Dendritic cell treated with granulocyte-macrophage colony-stimulating factor and Interleukin-4, amounts not matched to agents 40 ng/mL and 50 ng/mL, for 4 days (primary cell): ENCODE data around the gene LGALS7.
"Not testable (repeated sequence)": the region's sequence is repeated elsewhere in the genome, so short reads cannot be mapped to it uniquely, and the experiment has no call there.

Experiments used
- H3K27ac Mint-ChIP-seq: one replicate; pipeline ENCODE4 v1.8.0; 2022; ENCODE audit warnings: mild to moderate bottlenecking, mixed read lengths
- H3K27me3 Mint-ChIP-seq: one replicate; pipeline ENCODE4 v1.8.0; 2022; ENCODE audit warnings: mild to moderate bottlenecking, mixed read lengths
- H3K36me3 Mint-ChIP-seq: one replicate; pipeline ENCODE4 v1.8.0; 2022; ENCODE audit warnings: low read depth, mixed read lengths
- H3K4me1 Mint-ChIP-seq: one replicate; pipeline ENCODE4 v1.8.0; 2022; ENCODE audit warnings: low read depth, mixed read lengths
- H3K4me3 Mint-ChIP-seq: one replicate; pipeline ENCODE4 v1.8.0; 2022; ENCODE audit warnings: mild to moderate bottlenecking, moderate library complexity, mixed read lengths
- H3K9me3 Mint-ChIP-seq: one replicate; pipeline ENCODE4 v1.8.0; 2022; ENCODE audit warnings: mixed read lengths
- intact Hi-C: fragments of 100-400 bp; cut with micrococcal nuclease; formaldehyde crosslinking; loops from one replicate; pipeline ENCODE4 v1.15.0; 2022

Gene LGALS7

GRCh38 chr19:38791451-38792064 is 18.2 kb upstream of the LGALS7 start:
- H3K27ac Mint-ChIP-seq, intact Hi-C loops, H3K27me3 Mint-ChIP-seq, H3K4me1 Mint-ChIP-seq, H3K9me3 Mint-ChIP-seq, H3K4me3 Mint-ChIP-seq, H3K36me3 Mint-ChIP-seq: not testable (repeated sequence)

GRCh38 chr19:38790507-38791403 is 17.4 kb upstream of the LGALS7 start:
- H3K4me3 Mint-ChIP-seq, H3K36me3 Mint-ChIP-seq, H3K4me1 Mint-ChIP-seq, H3K27me3 Mint-ChIP-seq, H3K27ac Mint-ChIP-seq, intact Hi-C loops, H3K9me3 Mint-ChIP-seq: not testable (repeated sequence)

DNA sequence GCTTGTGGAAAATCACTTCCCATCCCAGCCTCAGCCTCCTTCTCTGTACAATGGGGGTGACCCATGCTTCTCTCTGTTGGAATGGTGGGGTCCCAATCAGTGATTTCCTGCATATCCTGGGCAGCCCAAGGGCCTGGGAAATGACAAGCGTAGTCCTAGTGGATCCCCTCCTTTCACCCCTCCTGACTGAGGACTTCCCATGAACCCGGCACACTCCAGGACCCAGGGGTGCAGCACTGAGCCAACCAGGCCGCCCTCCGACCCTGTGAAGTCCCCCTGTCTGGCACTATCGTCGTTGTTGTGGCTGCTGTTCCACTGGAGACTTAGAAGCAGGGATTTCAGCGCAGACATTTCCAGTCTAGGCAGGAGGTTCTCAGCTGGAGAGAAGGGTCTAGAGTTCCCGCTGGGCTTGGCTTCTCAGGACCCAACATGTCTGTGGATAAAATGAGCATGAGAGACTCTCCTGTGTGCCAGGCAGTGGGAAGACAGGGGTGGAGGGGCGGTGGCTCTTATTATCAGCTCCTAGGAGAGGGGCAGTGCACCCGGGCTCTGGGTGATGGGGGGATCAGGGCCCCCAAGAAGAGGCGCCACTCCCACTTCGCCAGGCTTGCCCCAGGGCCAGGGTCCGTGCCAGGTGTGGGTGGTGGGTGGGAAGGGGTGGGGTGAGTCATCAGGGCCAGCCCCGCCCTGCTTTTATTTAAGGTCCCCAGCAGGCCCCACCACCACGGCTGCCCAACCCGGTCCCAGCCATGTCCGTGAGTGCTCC is 15.3 kb upstream of the LGALS7 start, which contains the start of gene LGALS7B:
TSS of gene LGALS7B (plus strand) at position 723 of the 766 bp plus-strand sequence. CDS start at position 750, 27 bp downstream.
- H3K4me3 Mint-ChIP-seq = no peak within 1 kb of the TSS
- H3K9me3 Mint-ChIP-seq = no peaks in the 10 kb centered on the region
- H3K27me3 Mint-ChIP-seq = peaks cover 1% of the 10 kb centered on the region
- peaks cover 8% of the 10 kb centered on the region for H3K4me1 Mint-ChIP-seq
- intact Hi-C loops = no loop called here
- H3K27ac Mint-ChIP-seq = no peak within 1 kb of the TSS
- H3K36me3 Mint-ChIP-seq = no peaks in the 10 kb centered on the region

DNA sequence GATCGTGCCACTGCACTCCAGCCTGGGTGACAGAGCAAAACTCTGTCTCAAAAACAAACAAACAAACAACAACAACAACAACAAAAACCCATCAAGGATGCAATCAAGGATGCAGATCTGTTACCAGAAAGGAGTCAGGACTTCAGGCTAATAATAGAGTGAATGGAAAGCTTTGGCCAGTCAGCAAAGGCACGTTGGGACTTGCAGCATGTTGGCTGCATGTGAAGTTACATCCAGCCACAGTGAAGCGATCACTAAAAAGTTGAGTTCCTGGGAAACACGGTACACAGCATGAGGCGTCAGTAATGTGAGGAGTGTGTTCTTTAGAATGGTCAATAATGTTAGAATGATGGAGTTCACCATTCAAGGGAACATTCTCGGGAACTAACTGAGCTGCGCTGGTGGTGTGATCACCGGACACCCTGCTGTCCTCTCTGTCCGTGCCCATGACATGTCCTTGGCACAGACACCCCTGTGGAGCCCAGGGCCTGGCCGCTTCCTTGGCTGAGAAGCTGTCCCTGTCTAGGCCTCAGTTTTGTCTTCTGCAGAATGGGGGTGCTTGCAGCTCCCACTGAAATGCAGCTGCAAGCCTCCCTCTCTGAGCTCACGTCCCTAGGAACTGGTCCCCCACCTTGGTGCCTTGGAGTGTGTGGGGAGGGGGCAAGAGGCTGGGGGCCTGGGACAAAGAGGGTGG is 13.4 kb upstream of the LGALS7 start:
- no peak overlapping the region for H3K27ac Mint-ChIP-seq
- no peaks in the 10 kb centered on the region for H3K4me1 Mint-ChIP-seq
- intact Hi-C loops = no loop called here
- H3K27me3 Mint-ChIP-seq = peaks cover 1% of the 10 kb centered on the region
- no peaks in the 10 kb centered on the region for H3K9me3 Mint-ChIP-seq
- H3K4me3 Mint-ChIP-seq = no peak overlapping the region
- H3K36me3 Mint-ChIP-seq = no peaks in the 10 kb centered on the region

- H3K36me3 Mint-ChIP-seq, H3K4me3 Mint-ChIP-seq, H3K9me3 Mint-ChIP-seq, H3K4me1 Mint-ChIP-seq, H3K27ac Mint-ChIP-seq, intact Hi-C loops, H3K27me3 Mint-ChIP-seq: not testable (repeated sequence)
These were observed 12.7 kb upstream of the LGALS7 start for GRCh38 chr19:38786061-38786460.

- no peak overlapping the region for H3K27ac Mint-ChIP-seq
- no peaks in the 10 kb centered on the region for H3K4me1 Mint-ChIP-seq
- peaks cover 12% of the 10 kb centered on the region for H3K27me3 Mint-ChIP-seq
- no peaks in the 10 kb centered on the region for H3K36me3 Mint-ChIP-seq
- no peaks in the 10 kb centered on the region for H3K9me3 Mint-ChIP-seq
- intact Hi-C loops = no loop called here
- H3K4me3 Mint-ChIP-seq = no peak overlapping the region
These were observed 11.9 kb upstream of the LGALS7 start for GRCh38 chr19:38785187-38785699.

- Mint-ChIP-seq H3K27ac (no peak overlapping the region), H3K36me3 (no peaks in the 10 kb centered on the region), H3K4me1 (no peaks in the 10 kb centered on the region), H3K27me3 (peaks cover 15% of the 10 kb centered on the region), H3K4me3 (no peak overlapping the region), H3K9me3 (no peaks in the 10 kb centered on the region)
- intact Hi-C loops = no loop called here
These were observed 10.9 kb upstream of the LGALS7 start for GRCh38 chr19:38784224-38784623.

DNA sequence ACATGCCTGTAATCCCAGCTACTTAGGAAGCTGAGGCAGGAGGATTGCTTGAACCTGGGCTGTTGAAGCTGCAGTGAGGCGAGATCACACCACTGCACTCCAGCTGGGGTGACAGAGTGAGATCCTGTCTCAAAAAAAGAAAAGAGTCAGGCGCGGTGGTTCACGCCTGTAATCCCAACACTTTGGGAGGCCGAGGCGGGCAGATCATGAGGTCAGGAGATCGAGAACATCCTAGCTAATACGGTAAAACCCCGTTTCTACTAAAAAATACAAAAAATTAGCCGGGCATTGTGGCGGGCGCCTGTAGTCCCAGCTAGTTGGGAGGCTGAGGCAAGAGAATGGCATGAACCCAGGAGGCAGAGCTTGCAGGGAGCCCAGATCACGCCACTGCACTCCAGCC is 8.9 kb upstream of the LGALS7 start:
- intact Hi-C loops, H3K36me3 Mint-ChIP-seq, H3K9me3 Mint-ChIP-seq, H3K27ac Mint-ChIP-seq, H3K4me1 Mint-ChIP-seq, H3K4me3 Mint-ChIP-seq: not testable (repeated sequence)
- H3K27me3 Mint-ChIP-seq = peaks cover 19% of the 10 kb centered on the region

- Mint-ChIP-seq H3K4me1 (no peaks in the 10 kb centered on the region), H3K4me3 (no peak overlapping the region), H3K27me3 (peaks cover 19% of the 10 kb centered on the region), H3K9me3 (no peaks in the 10 kb centered on the region), H3K36me3 (no peaks in the 10 kb centered on the region), H3K27ac (no peak overlapping the region)
- intact Hi-C loops = no loop called here
These were observed 7.7 kb upstream of the LGALS7 start for GRCh38 chr19:38781058-38781457.

DNA sequence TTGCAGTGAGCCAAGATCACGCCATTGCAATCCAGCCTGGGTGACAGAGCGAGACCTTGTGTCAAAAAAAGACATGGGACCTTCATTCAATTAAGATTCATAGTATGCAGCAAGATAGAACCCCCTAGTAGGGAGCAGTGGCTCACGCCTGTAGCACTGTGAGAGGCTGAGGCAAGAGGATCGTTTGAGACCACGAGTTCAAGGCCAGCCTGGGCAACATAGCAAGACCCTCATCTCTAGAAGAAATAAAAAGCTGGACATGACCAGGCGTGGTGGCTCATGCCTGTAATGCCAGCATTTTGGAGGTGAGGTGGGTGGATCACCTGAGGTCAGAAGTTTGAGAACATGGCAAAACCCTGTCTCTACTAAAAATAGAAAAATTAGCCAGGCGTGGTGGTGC is 7.1 kb upstream of the LGALS7 start:
- Mint-ChIP-seq H3K4me1 (no peaks in the 10 kb centered on the region), H3K27me3 (peaks cover 19% of the 10 kb centered on the region), H3K4me3 (no peak overlapping the region), H3K9me3 (no peaks in the 10 kb centered on the region), H3K27ac (no peak overlapping the region), H3K36me3 (no peaks in the 10 kb centered on the region)
- intact Hi-C loops = no loop called here

- Mint-ChIP-seq H3K36me3 (no peaks in the 10 kb centered on the region), H3K4me3 (no peak overlapping the region), H3K4me1 (no peaks in the 10 kb centered on the region), H3K27me3 (peaks cover 19% of the 10 kb centered on the region), H3K9me3 (no peaks in the 10 kb centered on the region), H3K27ac (no peak overlapping the region)
- intact Hi-C loops = no loop called here
These were observed 5.4 kb upstream of the LGALS7 start for GRCh38 chr19:38778733-38779132.

- Mint-ChIP-seq H3K27me3 (peaks cover 4% of the 10 kb centered on the region), H3K4me3 (no peak overlapping the region), H3K9me3 (no peaks in the 10 kb centered on the region), H3K36me3 (no peaks in the 10 kb centered on the region), H3K27ac (no peak overlapping the region), H3K4me1 (peaks cover 7% of the 10 kb centered on the region)
- intact Hi-C loops = no loop called here
These were observed 1.0 kb upstream of the LGALS7 start for GRCh38 chr19:38774181-38774950.

- H3K36me3 Mint-ChIP-seq, H3K27me3 Mint-ChIP-seq, H3K27ac Mint-ChIP-seq, H3K4me3 Mint-ChIP-seq, H3K9me3 Mint-ChIP-seq, intact Hi-C loops, H3K4me1 Mint-ChIP-seq: not testable (repeated sequence)
These were observed 1.7 kb downstream of the LGALS7 start for GRCh38 chr19:38771569-38771968.
